GM20431 (cell line): ENCODE measurements around the gene STAT5A.
"Not testable (repeated sequence)": the region's sequence is repeated elsewhere in the genome, so short reads cannot be mapped to it uniquely, and the experiment has no call there.

Experiments
- in situ Hi-C: fragments of 300-500 bp; cut with MseI, MboI; formaldehyde crosslinking; loops from one replicate; pipeline ENCODE4 v1.15.0; 2020; ENCODE audit warnings: low sequenced_read_pairs; ENCODE audit not compliant: unreplicated experiment

STAT5A gene

DNA sequence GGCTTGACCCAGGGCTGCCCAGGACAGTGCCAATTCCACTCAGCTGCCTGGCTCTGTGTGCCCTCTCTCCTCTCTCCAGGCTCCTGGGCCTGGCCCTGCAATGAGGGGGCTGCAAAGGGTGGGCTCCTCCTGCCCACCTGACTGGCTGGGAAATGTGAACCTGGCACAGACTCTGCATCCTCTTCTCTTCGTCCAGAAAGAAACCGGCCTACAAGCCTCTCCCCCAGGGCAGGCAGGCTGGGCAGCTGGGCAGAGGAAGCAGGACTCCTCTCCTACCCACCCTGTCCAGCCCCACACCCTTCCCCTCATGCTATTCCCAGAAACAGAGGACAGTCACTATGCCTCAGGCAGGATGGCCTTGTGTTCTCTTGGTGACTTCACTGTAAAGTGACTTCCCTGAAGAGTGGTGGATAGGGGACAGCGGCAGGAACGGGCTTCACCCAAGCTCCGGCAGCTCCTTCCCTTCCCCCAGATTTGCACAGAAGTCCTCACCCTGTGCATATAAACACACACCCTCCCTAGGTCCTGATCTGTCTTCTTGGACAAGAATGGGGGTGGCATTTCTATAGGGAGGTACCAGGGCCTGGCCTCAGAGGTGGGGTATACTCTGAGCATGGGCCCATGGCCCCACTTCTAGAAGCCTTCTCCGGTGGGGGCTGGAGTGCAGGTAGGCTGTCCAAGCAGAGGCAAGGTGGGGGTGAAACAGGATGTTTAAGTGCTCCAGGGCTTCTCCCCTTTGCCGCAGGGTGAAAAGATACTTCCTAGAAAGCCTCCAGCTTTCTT, 4.9 kb upstream of the STAT5A start:
- in situ Hi-C loops, result no loop called here

- in situ Hi-C loops, result no loop called here
These were observed 4.3 kb upstream of the STAT5A start for GRCh38 chr17:42284024-42284369.

GRCh38 chr17:42284566-42284965, 3.7 kb upstream of the STAT5A start:
- in situ Hi-C loops, result no loop called here

DNA sequence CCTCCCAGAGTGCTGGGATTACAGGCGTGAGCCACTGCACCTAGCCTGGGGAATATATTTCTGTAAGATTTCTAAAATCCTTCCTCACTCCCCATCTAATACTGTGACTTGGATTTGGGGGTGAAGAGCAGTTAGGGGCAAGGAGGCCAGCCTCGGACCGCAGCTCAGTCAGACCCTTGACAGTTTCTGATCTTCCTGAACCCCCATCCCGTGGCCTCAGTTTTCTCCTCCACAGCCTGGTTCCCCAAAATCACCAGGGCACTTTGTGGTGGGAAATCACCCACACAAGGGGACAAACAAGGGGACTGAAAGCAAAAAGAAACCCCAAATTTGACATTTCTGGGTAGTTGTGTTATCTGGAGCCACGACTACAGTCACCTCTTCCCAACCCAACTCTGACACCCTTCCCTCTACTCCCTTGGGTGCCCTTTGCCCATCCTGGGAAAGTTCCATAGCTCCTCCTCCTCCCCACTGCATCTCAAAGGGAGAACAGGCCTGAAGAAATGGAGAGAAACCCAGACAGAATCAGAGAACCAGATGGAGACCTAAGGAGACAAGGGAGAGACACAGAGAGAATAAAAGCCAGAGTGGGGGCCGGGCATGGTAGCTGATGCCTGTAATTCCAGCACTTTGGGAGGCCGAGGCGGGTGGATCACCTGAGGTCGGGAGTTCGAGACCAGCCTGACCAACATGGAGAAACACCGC, 2.8 kb upstream of the STAT5A start:
- in situ Hi-C loops, result no loop called here

DNA sequence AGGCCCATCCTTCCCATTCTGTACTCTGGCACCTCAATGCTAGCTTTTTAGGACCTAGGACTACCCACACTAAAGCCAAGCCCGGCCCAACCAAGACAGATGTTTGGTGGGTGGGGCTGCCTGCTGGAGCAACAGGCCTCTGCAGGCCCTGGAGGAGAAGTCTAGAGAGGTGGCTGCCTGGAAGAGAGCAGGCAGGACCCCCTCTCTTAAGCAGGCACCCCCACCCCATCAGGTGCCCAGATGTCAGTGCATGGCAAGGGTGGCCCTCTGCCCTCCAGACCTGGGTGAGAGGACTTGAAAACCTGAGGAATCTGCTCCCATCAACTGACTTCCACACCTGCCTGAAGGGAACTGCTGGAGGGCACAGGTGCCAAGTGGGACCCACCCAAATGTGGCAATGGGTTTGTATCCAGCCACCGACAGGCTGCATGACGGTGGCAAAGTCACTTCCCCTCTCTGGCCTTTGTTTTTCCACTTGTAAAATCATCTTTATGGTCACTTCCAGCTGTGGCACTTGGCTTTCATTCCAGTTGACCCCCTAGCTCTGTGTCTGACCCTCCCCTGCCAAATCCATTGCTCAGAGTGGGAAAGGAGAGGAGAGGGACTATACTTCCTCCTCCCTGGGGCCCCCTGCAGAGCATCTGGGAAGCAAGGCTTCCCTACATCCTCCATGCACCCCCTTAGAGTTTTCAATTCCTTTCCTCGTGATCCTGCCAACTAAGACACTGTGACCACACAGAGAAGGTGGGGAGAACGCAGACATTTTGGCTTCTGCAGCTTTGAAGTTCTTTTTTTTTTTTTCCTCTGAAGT, 1.7 kb upstream of the STAT5A start:
- in situ Hi-C loops, result no loop called here

- in situ Hi-C loops, result no loop called here
These were observed 857 bp upstream of the STAT5A start for GRCh38 chr17:42287305-42287976.

DNA sequence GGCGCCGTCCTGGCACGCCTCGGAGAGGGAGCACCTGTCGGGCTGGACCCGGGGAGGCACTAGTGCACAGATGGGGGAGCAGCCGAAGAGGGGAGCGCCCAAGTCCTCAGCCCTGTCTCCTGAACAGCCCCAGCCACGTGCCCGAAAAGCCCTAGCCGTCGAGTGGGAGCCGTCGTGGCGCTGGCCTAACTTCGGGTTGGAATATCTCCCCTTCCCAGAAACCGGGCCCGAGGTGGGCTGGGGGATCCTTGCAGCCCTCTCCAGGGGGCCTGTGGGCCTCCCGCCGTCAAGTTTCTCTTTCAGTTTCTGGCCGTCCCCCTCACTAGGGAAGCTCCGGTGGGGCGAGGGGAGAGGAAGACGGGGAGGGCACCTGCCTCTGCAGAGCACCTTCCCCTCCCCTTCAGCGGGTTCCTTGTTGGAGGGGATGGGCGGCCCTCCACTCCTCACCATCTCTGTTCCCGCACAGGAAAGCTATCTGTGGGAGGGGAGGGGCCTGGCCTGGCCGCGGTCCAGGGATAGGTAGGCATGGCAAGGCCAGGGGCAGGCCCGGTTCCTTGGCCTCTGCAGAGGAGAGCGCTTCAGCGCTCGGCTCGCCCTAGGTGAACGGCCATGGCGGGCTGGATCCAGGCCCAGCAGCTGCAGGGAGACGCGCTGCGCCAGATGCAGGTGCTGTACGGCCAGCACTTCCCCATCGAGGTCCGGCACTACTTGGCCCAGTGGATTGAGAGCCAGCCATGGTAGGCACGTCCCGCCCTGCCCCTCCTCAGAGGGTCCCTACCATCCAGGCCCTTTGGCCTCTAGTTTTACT, 709 bp downstream of the STAT5A start:
- in situ Hi-C loops, result no loop called here

DNA sequence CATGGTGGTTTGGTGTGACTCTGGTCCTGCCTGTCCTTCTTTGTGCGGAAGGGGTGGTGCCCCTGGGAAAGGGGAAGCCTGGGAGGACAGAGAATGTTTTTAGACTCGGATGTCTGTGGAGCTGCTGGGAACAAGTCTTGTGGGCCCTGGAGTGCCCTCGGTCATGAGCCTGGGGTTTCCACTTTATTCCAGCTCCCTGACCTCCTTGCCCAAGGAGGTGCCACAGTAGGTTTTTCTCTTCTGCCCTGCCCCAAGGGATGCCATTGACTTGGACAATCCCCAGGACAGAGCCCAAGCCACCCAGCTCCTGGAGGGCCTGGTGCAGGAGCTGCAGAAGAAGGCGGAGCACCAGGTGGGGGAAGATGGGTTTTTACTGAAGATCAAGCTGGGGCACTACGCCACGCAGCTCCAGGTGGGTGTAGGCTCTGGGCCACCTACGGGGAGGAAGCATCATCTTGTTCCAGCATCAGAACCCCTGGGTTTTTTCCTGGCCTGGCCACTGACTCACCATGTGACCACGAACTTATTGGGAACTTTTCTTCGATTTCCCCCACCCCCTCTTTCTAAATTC, 1.4 kb downstream of the STAT5A start:
- in situ Hi-C loops, result no loop called here

GRCh38 chr17:42290577-42290976, 2.3 kb downstream of the STAT5A start:
- in situ Hi-C loops, result no loop called here

- in situ Hi-C loops, result no loop called here
These were observed 2.8 kb downstream of the STAT5A start for GRCh38 chr17:42291129-42291528.

GRCh38 chr17:42294469-42295398, 6.4 kb downstream of the STAT5A start:
- in situ Hi-C loops, result no loop called here

- in situ Hi-C loops, result no loop called here
These were observed 7.7 kb downstream of the STAT5A start for GRCh38 chr17:42296012-42296411.

DNA sequence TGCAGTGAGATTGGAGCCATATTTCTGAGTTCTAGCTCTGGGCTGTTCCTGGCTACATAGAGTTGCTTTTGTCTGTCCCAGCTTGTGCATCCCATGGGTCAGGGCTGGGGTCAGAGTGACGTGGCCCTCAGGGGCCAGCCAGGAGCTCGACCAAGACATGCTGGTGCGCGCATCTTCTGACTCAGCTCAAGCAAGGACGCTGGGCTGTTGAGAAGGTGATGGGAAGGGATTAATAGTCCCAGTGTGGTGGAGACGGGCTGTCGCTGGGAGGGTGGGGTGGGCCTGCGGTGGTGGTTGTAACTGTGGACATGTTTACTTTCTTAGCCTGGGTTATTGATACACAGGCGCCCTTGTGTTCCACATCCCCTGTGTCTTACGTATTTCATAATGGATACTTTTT, 9.5 kb downstream of the STAT5A start:
- in situ Hi-C loops, result not testable (repeated sequence)

DNA sequence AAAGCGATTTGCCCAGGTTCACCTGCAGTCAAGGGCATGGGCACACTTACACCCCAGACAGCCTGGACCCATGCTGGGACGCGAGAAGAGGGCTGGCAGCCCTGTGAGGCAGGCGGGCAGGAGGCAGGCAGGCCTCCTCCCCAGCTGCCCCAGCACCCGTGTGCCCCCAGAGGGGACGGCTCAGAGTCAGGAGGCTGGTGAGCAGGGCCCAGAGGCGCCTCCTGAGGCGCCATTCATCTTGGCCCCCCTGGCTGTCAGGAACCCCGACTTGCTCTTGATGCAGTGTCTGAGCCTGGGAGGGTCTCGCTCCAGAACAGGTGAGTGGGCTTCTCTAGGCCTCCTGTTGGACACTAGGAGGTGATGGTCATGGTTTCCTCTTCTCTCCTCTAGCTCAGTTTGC, 11.1 kb downstream of the STAT5A start:
- in situ Hi-C loops, result not testable (repeated sequence)

GRCh38 chr17:42299913-42300312, 11.6 kb downstream of the STAT5A start:
- in situ Hi-C loops, result not testable (repeated sequence)

GRCh38 chr17:42301022-42301421, 12.7 kb downstream of the STAT5A start:
- in situ Hi-C loops, result no loop called here

DNA sequence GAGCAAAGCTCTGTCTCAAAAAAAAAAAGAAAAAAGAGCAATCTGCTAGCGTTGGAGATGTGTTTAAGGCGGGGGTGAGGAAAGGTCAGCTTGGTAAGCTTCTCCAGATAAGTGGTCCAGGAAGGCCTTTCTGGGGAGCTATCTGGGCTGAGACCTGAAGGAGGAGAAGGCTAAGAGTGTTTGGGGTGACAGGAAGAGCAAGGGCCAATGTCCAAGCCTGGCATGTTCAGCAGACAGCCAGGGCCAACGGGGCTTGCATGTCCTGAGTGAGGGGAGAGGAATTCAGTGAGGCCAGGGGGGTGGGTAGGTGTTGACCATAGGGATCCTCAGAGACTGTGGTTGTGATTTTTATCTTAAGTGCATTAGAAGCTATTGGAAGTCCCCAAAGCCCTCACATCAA, 15.4 kb downstream of the STAT5A start:
- in situ Hi-C loops, result no loop called here
